Left ventricle myocardium superior (tissue), 1 donor: Measurements from ENCODE around the gene RAB34. TPM values are rescaled to one million over a fixed set of nuclear protein-coding genes. Genes with fewer than 3 reads are reported as not detected.
"Not testable (repeated sequence)": the region's sequence is repeated elsewhere in the genome, so short reads cannot be mapped to it uniquely, and the experiment has no call there.

Experiments used
- ATAC-seq: fragments of 200-7000 bp; cut with Tn5 transposase; one replicate; pipeline ENCODE4 v1.9.1; 2020; ENCODE audit warnings: mild to moderate bottlenecking, moderate library complexity
- DNase-seq: peaks from one replicate; pipeline ENCODE4 v3.0.0-alpha.2; 2020
- intact Hi-C: fragments of 100-400 bp; cut with micrococcal nuclease; formaldehyde crosslinking; loops from one replicate; pipeline ENCODE4 v1.11.0; 2022
- total RNA-seq: library from RNA; stranded (reverse); fragmentation: NEBNext Ultra II Directional; extraction: Animal tissue kit (Norgen Biotek cat#: 25700); gene quantifications from one replicate; pipeline ENCODE4 v1.2.1, GENCODE V29; 2021
- donor health status: DM: no; HTN: yes; CAD: no; lungs with severe emphysema.

Gene RAB34
- total RNA-seq, 1 donor from 2014 or later = 14.8 TPM

DNA sequence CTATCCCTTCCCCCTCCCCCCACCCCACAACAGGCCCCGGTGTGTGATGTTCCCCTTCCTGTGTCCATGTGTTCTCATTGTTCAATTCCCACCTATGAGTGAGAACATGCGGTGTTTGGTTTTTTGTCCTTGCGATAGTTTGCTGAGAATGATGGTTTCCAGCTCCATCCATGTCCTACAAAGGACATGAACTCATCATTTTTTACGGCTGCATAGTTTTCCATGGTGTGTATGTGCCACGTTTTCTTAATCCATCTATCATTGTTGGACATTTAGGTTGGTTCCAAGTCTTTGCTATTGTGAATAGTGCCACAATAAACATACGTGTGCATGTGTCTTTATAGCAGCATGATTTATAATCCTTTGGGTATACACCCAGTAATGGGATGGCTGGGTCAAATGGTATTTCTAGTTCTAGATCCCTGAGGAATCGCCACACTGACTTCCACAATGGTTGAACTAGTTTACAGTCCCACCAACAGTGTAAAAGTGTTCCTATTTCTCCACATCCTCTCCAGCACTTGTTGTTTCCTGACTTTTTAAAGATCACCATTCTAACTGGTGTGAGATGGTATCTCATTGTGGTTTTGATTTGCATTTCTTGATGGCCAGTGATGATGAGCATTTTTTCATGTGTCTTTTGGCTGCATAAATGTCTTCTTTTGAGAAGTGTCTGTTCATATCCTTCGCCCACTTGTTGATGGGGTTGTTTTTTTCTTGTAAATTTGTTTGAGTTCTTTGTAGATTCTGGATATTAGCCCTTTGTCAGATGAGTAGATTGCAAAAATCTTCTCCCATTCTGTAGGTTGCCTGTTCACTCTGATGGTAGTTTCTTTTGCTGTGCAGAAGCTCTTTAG, 18.5 kb upstream of the RAB34 start:
- intact Hi-C loops, ATAC-seq, DNase-seq: not testable (repeated sequence)

DNA sequence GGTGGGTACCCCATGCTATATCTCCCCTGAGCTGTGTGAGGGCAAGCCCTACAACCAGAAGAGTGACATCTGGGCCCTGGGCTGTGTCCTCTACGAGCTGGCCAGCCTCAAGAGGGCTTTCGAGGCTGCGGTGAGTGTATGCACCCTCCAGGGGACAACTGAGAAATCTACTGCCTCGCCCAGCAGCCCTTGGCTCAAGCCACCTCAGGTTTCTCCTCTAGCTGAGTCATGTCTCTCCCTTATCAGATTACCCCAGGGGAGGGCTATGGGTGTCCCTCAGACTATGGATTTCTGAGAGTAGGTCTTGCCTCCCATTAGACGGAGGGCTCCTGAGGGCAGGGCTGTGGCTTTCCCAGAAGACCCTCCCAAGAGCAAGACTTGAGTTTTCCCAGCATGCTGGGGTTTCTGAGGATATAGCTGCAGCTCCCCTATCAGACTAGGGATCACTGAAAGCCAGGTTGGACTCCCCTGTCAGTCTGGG, 17.6 kb upstream of the RAB34 start:
- intact Hi-C loops = no loop called here
- ATAC-seq (no peak), DNase-seq (no peak)

DNA sequence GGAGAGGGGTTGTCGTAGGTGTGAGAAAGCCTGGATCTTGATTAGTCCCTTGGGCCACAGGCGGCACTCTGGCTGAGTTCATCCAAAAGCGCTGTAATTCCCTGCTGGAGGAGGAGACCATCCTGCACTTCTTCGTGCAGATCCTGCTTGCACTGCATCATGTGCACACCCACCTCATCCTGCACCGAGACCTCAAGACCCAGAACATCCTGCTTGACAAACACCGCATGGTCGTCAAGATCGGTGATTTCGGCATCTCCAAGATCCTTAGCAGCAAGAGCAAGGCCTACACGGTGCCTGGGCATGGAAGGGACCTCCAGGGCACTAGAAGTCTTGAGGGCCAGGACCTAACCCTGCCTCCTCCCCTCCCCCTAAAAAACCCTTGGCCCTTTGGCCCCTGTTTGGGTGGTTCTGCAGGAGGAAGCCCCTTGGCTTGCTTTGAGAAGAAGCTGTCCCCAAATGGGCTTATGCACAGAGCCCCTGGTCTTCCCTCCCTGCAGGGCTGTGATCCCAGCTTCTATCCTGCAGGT, 17.1 kb upstream of the RAB34 start:
- DNase-seq (no peak), ATAC-seq (no peak)
- intact Hi-C loops = no loop called here

DNA sequence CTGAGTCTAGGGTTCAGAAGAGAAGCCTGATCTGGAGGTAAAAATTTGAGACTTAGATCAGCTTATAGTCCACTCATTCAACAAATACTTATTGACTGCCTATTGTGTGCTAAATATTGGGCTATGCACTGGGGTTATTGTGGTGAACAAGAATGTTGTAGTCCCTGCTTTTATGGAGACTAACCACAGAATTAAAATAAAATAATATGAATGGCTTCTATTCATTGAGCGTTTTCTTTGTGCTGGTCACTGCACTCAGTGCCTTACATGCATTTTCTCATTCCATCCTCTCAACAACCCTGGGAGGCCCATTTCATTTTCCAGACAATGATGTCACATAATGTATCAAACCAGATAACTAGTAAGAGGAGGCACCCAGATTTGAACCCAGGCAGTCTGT, 15.7 kb upstream of the RAB34 start:
- ATAC-seq (no peak), DNase-seq (no peak)
- intact Hi-C loops = no loop called here

DNA sequence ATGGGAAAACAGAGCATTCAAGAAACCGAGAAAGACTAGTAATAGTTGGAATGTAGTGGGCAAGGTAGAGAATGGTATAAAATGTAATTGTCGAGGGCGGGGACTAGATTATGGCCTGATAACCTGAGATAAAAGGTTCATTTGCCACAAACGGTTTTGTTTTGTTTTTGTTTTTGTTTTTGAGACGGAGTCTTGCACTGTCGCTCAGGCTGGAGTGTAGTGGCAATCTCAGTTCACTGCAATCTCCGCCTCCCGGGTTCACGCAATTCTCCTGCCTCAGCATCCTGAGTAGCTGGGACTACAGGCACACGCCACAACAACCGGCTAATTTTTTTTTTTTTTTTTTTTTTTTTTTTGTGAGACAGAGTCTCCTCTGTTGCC, 12.3 kb upstream of the RAB34 start:
- intact Hi-C loops = loop anchor here (2.0 kb wide), 1 partner anchor 21 kb away; no protein-coding TSS in a partner anchor
- no peak for DNase-seq
- no peak for ATAC-seq

DNA sequence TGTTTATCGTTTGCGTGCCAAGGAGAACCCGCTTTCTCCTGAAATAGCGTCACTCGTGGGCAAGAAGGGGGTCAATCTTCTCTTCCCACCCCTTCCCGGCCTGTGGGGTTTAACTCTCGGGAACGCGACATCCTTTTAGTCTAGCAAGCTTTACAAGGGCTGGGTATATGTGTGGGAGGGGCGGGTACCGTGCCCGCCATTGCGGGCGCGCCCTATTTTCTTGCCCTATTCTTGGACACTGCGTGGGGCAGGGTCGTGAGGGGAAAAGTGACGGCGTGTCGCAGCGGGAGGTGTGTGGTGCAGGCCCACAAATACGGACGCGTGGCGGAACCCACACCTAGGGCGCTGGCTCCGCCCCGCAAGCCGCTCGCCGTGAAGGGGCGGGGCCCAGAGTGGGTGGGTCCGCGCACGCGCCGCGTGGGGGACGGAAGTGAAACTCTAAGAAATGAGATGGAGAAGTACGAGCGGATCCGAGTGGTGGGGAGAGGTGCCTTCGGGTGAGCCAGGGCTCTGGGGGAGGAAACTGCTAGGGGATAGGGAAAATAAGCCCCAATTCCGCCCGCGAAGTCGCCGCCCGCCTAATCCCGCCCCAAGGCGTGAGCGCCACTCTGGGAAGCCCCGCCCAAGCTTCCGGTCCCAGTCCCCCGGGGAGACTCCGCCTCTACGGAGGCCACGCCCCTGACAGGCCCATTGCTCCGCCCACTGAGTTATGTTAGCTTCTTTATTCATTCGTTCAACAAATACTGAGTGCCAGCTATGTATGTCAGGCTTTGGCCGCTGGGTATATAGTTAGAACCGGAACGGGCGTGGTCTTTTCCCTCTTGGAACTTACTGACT, 10.9 kb upstream of the RAB34 start, which contains the start of gene NEK8:
TSS of gene NEK8 (plus strand) at position 425 of the 837 bp plus-strand sequence. CDS start at position 451, 26 bp downstream.
- intact Hi-C loops = loop anchor here (2.0 kb wide), 1 partner anchor 22 kb away; no protein-coding TSS in a partner anchor
- ATAC-seq = peak; percentile 77

DNA sequence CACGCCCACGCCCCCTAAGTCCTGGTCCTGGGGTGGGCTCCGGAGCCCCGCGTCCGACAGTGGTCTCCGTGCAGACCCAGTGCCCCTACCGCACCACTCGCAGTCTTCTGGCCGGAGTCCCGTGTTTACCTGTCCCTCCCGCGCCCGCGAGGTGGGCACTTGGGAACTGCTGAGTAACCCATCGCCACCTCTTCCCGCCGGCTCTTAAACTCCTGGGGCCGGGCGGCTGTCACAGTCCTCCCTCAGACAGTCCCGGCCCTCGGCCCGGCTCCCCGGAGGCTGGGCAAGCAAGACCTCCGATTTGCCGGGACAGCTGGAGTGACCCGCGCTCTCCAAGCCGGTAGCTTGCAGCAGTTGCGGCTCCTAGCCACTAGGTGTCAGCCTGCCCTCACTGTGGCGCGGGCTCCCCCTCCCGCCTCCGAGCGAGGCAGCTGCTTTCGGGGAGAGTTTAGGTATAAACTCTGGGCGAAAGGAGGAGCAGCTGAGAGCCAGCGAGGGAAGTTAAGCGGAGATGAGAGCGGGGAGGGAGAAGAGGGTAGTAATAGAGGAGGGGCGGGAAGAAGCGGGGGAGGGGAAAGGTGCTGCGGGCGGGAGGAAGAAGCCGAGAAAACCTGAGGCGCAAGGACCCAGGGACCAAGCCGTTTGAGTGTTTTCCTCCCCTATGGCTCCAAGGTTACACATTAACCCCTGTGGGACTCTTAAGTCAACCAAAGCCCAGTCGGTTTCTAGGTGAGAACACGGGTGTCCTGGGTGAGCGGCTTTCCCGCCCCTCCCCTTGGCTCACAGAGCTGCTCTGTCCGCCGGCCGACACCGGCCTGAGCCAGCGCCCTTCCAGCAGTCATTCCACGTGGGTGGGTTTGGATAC, 9.2 kb upstream of the RAB34 start:
- DNase-seq = peak; percentile 95
- intact Hi-C loops = no loop called here
- peak; percentile 79 for ATAC-seq

More for the DNA sequence above, 10.9 kb upstream of the RAB34 start, which contains the start of gene NEK8:
- DNase-seq = peak; percentile 97

DNA sequence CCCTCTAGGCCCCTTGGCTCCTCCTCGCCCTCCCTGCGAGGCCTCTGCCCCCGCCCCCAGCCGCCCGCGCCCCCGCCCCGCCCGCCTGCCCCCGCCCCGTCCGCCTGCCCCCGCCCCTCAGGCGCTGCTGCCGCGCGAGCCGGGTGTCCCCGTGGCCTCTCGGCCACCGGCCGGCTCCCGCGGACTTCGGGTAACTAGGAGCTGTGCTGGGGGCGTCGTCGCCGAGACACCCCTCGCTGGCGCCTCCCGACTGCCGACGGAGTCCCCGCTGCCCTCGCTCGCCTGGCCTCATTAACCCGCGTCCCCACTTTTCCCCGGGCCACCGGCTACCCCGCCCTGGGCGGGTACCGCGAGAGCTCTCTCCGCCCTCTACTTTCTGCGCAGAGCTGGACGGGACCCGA, 8.6 kb upstream of the RAB34 start, which contains the start of gene TLCD1:
TSS of gene TLCD1 (minus strand) at position 8 of the 401 bp plus-strand sequence. CDS start 136 bp downstream, outside the sequence.
- peak; percentile 57 for ATAC-seq
- intact Hi-C loops = no loop called here
- peak; percentile 83 for DNase-seq

DNA sequence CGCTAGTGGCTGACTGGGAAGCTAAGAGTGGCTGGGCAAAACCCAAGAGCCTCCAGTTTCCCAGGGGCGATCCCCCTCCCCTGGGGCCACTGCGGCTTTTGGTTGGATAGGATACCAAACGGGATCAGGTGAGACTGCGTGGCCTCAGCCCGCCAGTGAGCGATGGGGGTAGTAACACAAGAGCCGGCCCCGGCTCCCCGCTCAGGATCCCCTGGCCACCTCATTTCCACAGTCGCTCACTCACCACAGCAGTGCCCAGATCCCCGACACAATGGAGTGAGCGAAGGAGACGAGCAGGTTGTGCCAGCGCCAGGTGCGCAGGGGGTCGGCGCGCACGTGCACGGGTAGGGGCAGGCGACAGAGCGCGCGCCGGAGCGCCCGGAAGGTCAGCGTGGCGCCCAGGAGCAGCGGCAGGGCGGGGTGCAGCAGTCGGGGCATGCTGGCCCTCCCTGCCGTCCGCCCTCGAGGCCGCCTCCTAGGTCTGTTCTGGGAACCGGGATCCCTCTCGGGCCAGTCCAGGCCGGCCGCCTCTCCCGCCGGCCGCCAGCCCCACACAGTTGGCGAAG, 8.1 kb upstream of the RAB34 start:
- DNase-seq (peak; percentile 83), ATAC-seq (no peak)
- intact Hi-C loops = no loop called here

DNA sequence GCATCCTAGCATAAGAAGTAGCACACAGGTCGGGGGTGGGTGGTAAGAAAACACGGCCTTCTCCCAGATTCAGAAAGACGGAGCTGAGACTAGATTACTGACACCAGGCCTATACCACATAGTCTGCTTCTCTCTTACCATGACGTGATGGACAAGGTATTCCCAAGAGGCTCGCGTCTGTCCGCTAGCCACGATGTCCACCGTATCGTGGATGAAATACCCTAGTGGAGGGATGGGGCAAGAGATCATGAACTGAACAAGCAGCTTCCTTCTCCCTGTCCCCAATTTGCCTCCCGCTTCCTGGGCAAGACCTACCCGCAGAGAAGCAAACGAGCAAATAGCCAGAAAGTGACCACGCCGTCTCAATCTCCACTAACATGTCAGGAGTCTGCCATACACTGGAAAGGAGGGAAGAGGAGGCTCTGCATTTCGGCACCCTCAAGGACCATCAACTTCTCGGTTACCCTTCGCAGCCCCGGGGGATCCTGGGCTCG, 7.5 kb upstream of the RAB34 start:
- intact Hi-C loops = no loop called here

DNA sequence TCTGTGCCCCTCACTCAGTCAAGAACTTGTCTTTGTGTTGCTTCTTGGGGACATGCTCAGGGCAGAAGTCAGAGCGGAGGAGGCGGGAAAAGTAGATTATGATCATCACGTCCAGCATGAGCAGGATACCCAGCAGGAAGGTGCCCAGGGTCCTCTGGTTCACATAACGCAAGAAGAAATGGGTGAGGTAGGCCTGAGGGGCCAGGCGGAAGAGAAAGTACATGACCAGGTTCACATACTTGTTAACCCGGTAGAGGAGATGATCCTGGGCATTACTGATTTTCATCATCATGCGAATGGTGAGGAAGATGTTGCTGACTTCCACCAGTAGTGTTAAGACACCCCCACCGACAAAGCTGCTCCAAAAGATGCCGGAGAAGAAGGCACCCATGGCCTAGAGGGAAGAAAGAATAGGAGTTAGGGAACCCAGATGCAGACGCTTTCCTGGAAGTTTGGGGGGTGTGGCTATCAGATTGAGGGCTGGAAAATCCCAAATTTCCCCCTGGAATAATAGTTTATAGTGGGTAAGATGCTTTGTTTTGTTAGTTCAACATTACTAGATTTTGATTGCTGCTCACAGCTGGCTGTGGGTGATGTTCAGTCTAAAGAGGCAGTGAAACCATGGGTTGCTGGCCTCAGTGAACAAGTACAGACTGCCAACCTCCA, 7.0 kb upstream of the RAB34 start:
- no peak for ATAC-seq
- DNase-seq = peak; percentile 12
- intact Hi-C loops = no loop called here

More for the DNA sequence above, 7.5 kb upstream of the RAB34 start:
- DNase-seq (no peak), ATAC-seq (no peak)

DNA sequence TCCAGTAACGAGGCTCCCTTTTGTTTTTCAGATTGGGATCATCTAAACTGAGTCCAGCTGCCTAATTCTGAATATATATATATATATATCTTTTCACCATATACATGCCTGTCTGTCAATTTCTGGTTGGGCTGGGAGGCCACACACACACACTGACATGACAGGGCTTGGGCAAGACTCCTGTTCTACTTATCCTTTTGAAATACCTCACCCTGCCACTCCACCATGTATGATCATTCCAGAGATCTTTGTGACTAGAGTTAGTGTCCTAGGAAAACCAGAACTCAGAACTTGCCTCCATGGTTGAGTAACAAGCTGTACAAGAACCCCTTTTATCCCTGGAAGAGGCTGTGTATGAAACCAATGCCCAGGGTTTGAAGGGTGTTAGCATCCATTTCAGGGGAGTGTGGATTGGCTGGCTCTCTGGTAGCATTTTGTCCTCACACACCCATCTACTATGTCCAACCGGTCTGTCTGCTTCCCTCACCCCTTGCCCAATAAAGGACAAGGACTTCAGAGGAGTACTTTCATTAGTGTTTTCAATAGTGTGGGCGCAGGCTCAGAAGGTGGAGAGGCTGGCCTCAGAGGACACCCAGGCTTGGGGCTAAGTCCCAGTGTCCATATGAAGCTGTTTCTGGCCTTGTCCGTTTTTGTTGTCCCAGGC, 6.3 kb upstream of the RAB34 start:
- intact Hi-C loops, DNase-seq, ATAC-seq: not testable (repeated sequence)

DNA sequence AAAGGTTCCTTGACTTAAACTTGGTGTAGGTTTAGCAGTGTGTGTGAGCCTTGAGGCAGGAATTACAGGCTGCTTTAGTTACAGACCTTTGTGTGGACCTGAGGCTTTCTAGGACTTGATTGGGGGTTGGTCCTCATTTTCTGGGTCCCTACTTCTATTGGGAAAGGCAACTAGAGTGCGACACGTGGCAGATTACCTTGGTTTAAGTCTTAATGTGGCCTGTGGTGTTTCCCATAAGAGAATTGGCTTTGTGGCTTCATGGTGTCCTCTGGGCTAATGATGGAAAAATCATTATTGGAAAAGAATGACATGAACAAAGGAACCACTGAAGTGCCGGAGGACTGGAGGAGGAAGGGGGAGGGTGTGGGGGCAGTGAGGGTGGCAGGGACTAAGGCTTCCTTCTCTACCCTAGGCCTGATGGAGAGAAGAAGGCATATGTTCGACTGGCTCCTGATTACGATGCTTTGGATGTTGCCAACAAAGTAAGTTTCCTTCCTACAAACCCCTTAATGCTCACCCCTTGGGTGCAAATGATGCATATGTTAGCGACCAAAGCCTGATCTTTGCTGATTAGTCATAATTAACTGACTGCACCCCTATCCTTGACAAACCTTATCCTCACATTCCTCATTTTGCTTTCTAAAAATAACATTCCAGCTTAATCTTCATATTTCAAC, 5.6 kb upstream of the RAB34 start:
- ATAC-seq (no peak), DNase-seq (no peak)
- intact Hi-C loops = no loop called here

DNA sequence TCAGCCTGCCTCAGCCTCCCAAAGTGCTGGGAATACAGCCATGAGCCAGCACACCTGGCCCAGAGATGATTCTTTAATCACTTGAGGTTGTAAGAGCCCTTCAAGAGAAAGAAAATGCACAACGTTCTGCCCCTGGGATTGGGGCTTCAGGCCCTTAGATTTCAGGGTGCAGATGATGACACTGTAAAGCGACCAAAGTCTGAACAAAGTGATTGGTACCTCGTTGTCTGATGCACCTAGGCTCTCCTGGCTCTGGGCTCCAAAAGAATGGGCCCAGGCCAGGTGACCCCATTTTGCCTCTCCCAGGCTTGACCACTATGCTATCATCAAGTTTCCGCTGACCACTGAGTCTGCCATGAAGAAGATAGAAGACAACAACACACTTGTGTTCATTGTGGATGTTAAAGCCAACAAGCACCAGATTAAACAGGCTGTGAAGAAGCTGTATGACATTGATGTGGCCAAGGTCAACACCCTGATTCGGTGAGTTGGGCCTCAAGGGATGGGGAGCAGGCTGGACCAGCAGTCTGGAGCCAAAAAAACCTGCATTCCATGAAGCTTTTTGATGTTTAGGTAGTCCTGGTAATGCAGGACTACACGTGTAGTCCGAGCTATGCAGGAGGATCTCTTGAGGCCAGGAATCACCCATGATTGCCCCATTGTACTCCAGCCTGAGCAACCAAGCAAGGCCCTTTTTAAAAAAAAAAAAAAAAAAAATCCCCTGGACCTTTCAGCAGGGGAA, 4.9 kb upstream of the RAB34 start:
- DNase-seq (no peak), ATAC-seq (no peak)
- intact Hi-C loops = no loop called here

DNA sequence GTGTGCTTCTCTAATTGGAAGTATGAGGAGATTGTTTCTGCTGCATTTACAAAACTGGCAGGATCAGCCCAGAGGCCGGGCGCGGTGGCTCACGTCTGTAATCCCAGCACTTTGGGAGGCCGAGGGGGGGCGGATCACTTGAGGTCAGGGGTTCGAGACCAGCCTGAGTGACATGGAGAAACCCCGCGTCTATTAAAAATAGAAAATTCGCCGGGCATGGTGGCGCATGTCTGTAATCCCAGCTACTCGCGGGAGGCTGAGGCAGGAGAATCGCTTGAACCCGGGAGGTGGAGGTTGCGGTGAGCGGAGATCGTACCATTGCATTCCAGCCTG, 3.3 kb upstream of the RAB34 start:
- DNase-seq = peak; percentile 19
- not testable (repeated sequence) for ATAC-seq

More for the DNA sequence above, 3.3 kb upstream of the RAB34 start:
- intact Hi-C loops = not testable (repeated sequence)
